Stimulated activated memory B cell treated with anti-CD40 and anti-IgM and Interleukin-4, amounts not matched to agents 10 μg/mL and 1 μg/mL and 100 μg/mL, for 72 hours (primary cell): Measurements from ENCODE around the gene DIS3L2.
"Not testable (repeated sequence)": the region's sequence is repeated elsewhere in the genome, so short reads cannot be mapped to it uniquely, and the experiment has no call there.

Experiments used
- ATAC-seq: fragments of 150-1000 bp; cut with Tn5 transposase; 2 replicates; pipeline ENCODE4 v1.10.0; 2021
- H3K27ac Mint-ChIP-seq: one replicate; pipeline ENCODE4 v1.8.0; 2022; ENCODE audit warnings: mild to moderate bottlenecking, mixed read lengths
- H3K27me3 Mint-ChIP-seq: one replicate; pipeline ENCODE4 v1.8.0; 2022; ENCODE audit warnings: mixed read lengths
- H3K36me3 Mint-ChIP-seq: one replicate; pipeline ENCODE4 v1.8.0; 2022; ENCODE audit warnings: mixed read lengths
- H3K4me1 Mint-ChIP-seq: one replicate; pipeline ENCODE4 v1.8.0; 2022; ENCODE audit warnings: mixed read lengths
- H3K4me3 Mint-ChIP-seq: one replicate; pipeline ENCODE4 v1.8.0; 2022; ENCODE audit warnings: mild to moderate bottlenecking, moderate library complexity, mixed read lengths
- H3K9me3 Mint-ChIP-seq: one replicate; pipeline ENCODE4 v1.8.0; 2022; ENCODE audit warnings: mixed read lengths

The DIS3L2 gene

GRCh38 chr2:232368311-232368731 lies 406.8 kb downstream of the DIS3L2 start:
- H3K27ac Mint-ChIP-seq: no peak overlapping the region
- H3K36me3 Mint-ChIP-seq: no peaks in the 10 kb centered on the region
- H3K4me3 Mint-ChIP-seq: no peak overlapping the region

GRCh38 chr2:232369126-232369951 lies 407.8 kb downstream of the DIS3L2 start:
- no peaks in the 10 kb centered on the region for H3K36me3 Mint-ChIP-seq
- ATAC-seq: no peak
- H3K4me1 Mint-ChIP-seq: peaks cover 9% of the 10 kb centered on the region

More at GRCh38 chr2:232368311-232368731, 406.8 kb downstream of the DIS3L2 start:
- Mint-ChIP-seq H3K9me3 (no peaks in the 10 kb centered on the region), H3K4me1 (peaks cover 17% of the 10 kb centered on the region), H3K27me3 (peaks cover 39% of the 10 kb centered on the region)
- ATAC-seq: no peak

GRCh38 chr2:232370007-232370406 lies 408.5 kb downstream of the DIS3L2 start:
- not testable (repeated sequence) for H3K27ac Mint-ChIP-seq, H3K4me3 Mint-ChIP-seq, H3K9me3 Mint-ChIP-seq, H3K4me1 Mint-ChIP-seq, ATAC-seq, H3K36me3 Mint-ChIP-seq
- peaks cover 37% of the 10 kb centered on the region for H3K27me3 Mint-ChIP-seq

More at GRCh38 chr2:232369126-232369951, 407.8 kb downstream of the DIS3L2 start:
- Mint-ChIP-seq H3K27me3 (peaks cover 39% of the 10 kb centered on the region), H3K27ac (no peak overlapping the region), H3K4me3 (no peak overlapping the region), H3K9me3 (no peaks in the 10 kb centered on the region)

GRCh38 chr2:232372231-232373208 lies 411.0 kb downstream of the DIS3L2 start:
- no peak for ATAC-seq
- Mint-ChIP-seq H3K9me3 (no peaks in the 10 kb centered on the region), H3K27me3 (peaks cover 31% of the 10 kb centered on the region), H3K4me1 (no peaks in the 10 kb centered on the region), H3K4me3 (no peak overlapping the region), H3K36me3 (no peaks in the 10 kb centered on the region), H3K27ac (no peak overlapping the region)

GRCh38 chr2:232374356-232374755 lies 412.8 kb downstream of the DIS3L2 start:
- H3K4me1 Mint-ChIP-seq: no peaks in the 10 kb centered on the region
- peaks cover 30% of the 10 kb centered on the region for H3K27me3 Mint-ChIP-seq
- no peaks in the 10 kb centered on the region for H3K36me3 Mint-ChIP-seq
- no peak overlapping the region for H3K27ac Mint-ChIP-seq
- no peak for ATAC-seq
- no peaks in the 10 kb centered on the region for H3K9me3 Mint-ChIP-seq
- H3K4me3 Mint-ChIP-seq: no peak overlapping the region

- Mint-ChIP-seq H3K36me3 (no peaks in the 10 kb centered on the region), H3K4me1 (no peaks in the 10 kb centered on the region), H3K9me3 (no peaks in the 10 kb centered on the region), H3K27me3 (peaks cover 35% of the 10 kb centered on the region), H3K4me3 (no peak overlapping the region), H3K27ac (no peak overlapping the region)
- no peak for ATAC-seq
Measured at GRCh38 chr2:232375164-232375563, 413.7 kb downstream of the DIS3L2 start.

- Mint-ChIP-seq H3K27me3 (peaks cover 35% of the 10 kb centered on the region), H3K9me3 (no peaks in the 10 kb centered on the region), H3K36me3 (no peaks in the 10 kb centered on the region), H3K4me1 (no peaks in the 10 kb centered on the region), H3K27ac (no peak overlapping the region), H3K4me3 (no peak overlapping the region)
- ATAC-seq: no peak
Measured at GRCh38 chr2:232376260-232376659, 414.7 kb downstream of the DIS3L2 start.

- Mint-ChIP-seq H3K27ac (no peak overlapping the region), H3K36me3 (no peaks in the 10 kb centered on the region), H3K4me1 (peaks cover 3% of the 10 kb centered on the region), H3K9me3 (no peaks in the 10 kb centered on the region), H3K27me3 (peaks cover 40% of the 10 kb centered on the region), H3K4me3 (no peak overlapping the region)
- no peak for ATAC-seq
Measured at GRCh38 chr2:232376713-232377112, 415.2 kb downstream of the DIS3L2 start.

GRCh38 chr2:232377319-232377718 lies 415.8 kb downstream of the DIS3L2 start:
- Mint-ChIP-seq H3K27me3 (peaks cover 46% of the 10 kb centered on the region), H3K4me1 (peaks cover 6% of the 10 kb centered on the region), H3K36me3 (no peaks in the 10 kb centered on the region), H3K9me3 (no peaks in the 10 kb centered on the region), H3K27ac (no peak overlapping the region), H3K4me3 (no peak overlapping the region)
- ATAC-seq: no peak

- H3K4me3 Mint-ChIP-seq: no peak overlapping the region
- H3K27me3 Mint-ChIP-seq: peaks cover 54% of the 10 kb centered on the region
- peaks cover 6% of the 10 kb centered on the region for H3K4me1 Mint-ChIP-seq
- H3K9me3 Mint-ChIP-seq: no peaks in the 10 kb centered on the region
- peak; percentile 6 for ATAC-seq
- no peak overlapping the region for H3K27ac Mint-ChIP-seq
- H3K36me3 Mint-ChIP-seq: no peaks in the 10 kb centered on the region
Measured at GRCh38 chr2:232377841-232378734, 416.6 kb downstream of the DIS3L2 start.

- H3K27me3 Mint-ChIP-seq: peaks cover 57% of the 10 kb centered on the region
- not testable (repeated sequence) for ATAC-seq, H3K9me3 Mint-ChIP-seq, H3K4me3 Mint-ChIP-seq, H3K27ac Mint-ChIP-seq, H3K36me3 Mint-ChIP-seq, H3K4me1 Mint-ChIP-seq
Measured at GRCh38 chr2:232378735-232379151, 417.2 kb downstream of the DIS3L2 start, which contains the start of gene ALPP. Gene ALPP (plus strand): TSS chr2:232378751. CDS start chr2:232378803, 52 bp downstream.

- H3K4me3 Mint-ChIP-seq, H3K36me3 Mint-ChIP-seq, H3K27ac Mint-ChIP-seq, ATAC-seq, H3K9me3 Mint-ChIP-seq: not testable (repeated sequence)
- H3K4me1 Mint-ChIP-seq: peaks cover 12% of the 10 kb centered on the region
- peaks cover 57% of the 10 kb centered on the region for H3K27me3 Mint-ChIP-seq
Measured at GRCh38 chr2:232379610-232380590, 418.4 kb downstream of the DIS3L2 start.

GRCh38 chr2:232381204-232382031 lies 419.9 kb downstream of the DIS3L2 start:
- not testable (repeated sequence) for H3K4me3 Mint-ChIP-seq, H3K27ac Mint-ChIP-seq, H3K9me3 Mint-ChIP-seq, H3K36me3 Mint-ChIP-seq, ATAC-seq
- H3K27me3 Mint-ChIP-seq: peaks cover 65% of the 10 kb centered on the region
- H3K4me1 Mint-ChIP-seq: peaks cover 20% of the 10 kb centered on the region
